Lower leg skin (tissue), 3 donors: ENCODE data around the gene SLC2A4.

Experiments
- POLR2A ChIP-seq, 2 donors: fragments of 450-650 bp; IDR thresholded peaks; one replicate each; pipeline ENCODE4 v1.6.1; 2016 to 2017; ENCODE audit warnings: antibody characterized with exemption in 2 of 2, mild to moderate bottlenecking in 1 of 2, moderate library complexity in 1 of 2
- TF ChIP-seq, protein P1 (sequence below), 3 donors: fragments of 450-650 bp; IDR thresholded peaks; one replicate each; pipeline ENCODE4 v1.5.1; 2016; ENCODE audit warnings: antibody characterized with exemption in 3 of 3, mild to moderate bottlenecking in 3 of 3, moderate library complexity in 2 of 3

DNA sequence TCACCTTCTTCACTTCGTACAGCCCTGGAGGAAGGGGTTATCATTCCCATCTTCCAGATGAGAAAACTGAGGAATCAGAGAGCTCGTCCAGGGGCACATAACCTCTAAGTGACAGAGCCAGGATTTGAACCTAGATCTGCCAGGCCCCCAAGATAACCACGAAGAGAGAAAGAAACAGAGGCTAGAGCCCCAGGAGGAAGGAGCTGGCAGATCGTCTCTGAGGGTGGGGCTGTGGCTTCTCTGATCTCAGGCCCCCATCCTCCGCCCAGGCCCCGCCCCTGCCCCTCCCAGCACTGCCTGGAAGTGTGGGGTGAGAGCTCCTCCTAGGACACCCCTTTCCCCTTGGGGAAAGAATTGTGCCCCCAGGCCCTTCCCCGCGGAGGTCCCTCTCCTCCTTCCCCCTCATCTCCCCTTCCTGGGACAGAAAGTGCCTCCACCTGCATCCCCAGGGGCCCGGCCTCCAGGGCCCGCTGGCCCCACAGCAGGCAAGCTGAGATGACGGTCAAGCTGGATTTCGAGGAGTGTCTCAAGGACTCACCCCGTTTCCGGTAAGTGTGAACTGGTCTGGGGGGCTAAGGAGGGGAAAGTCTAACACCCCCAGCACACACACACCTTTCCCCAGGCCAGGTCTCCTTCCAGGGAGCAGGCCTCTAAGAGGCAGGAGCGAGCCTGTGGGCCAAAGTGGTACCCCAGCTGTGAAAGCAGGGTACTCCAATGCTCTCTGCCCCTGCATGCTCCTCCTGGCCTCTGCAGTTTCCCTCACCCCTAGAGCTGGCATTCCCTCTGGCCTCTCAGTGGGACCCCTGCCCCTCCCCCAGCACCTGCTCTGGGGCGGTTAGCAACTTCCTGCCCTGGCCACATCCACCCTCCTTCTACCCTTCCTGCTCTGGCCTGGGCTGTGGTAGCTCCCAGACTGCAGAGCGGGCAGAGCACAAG is 55.0 kb downstream of the SLC2A4 start, which contains the start of gene ACAP1:
- TF ChIP-seq, protein P1, sequence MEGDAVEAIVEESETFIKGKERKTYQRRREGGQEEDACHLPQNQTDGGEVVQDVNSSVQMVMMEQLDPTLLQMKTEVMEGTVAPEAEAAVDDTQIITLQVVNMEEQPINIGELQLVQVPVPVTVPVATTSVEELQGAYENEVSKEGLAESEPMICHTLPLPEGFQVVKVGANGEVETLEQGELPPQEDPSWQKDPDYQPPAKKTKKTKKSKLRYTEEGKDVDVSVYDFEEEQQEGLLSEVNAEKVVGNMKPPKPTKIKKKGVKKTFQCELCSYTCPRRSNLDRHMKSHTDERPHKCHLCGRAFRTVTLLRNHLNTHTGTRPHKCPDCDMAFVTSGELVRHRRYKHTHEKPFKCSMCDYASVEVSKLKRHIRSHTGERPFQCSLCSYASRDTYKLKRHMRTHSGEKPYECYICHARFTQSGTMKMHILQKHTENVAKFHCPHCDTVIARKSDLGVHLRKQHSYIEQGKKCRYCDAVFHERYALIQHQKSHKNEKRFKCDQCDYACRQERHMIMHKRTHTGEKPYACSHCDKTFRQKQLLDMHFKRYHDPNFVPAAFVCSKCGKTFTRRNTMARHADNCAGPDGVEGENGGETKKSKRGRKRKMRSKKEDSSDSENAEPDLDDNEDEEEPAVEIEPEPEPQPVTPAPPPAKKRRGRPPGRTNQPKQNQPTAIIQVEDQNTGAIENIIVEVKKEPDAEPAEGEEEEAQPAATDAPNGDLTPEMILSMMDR (IDR thresholded peaks at IDR 0.05) = no peak
- no peak for TF ChIP-seq POLR2A (IDR thresholded peaks at IDR 0.05)
